GM12891 (cell line): ENCODE data around the gene ARRDC5.

ENCODE experiments used
- POLR2A ChIP-seq: IDR thresholded peaks from 2 replicates; pipeline ENCODE4 v1.6.1; 2011; ENCODE audit warnings: low read depth, low read length, control low read depth
- POLR2AphosphoS5 ChIP-seq: IDR thresholded peaks from 2 replicates; pipeline ENCODE4 v1.6.1; 2011; ENCODE audit warnings: low read depth, low read length, control low read depth
- SPI1 ChIP-seq: IDR thresholded peaks from 2 replicates; pipeline ENCODE4 v1.6.1; 2011; ENCODE audit warnings: low read depth, low read length, control low read depth
- TAF1 ChIP-seq: IDR thresholded peaks from 2 replicates; pipeline ENCODE4 v1.6.1; 2011; ENCODE audit warnings: low read depth, low read length, control low read depth

DNA sequence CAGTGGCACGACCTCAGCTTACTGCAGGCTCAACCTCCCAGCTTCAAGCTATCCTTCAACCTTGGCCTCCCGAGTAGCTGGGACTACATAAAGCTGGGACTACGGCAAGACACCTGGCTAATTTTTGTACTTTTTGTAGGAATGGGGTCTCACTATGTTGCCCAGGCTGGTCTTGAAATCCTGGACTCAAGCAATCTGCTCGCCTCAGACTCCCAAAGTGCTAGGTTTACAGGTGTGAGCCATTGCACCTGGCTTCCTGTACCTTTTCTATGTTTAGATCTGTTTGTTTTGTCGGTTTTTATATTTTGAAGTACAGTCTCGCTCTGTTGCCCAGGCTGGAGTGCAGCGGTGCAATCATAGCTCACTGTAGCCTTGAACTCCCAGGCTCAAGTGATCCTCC is 53.7 kb downstream of the ARRDC5 start:
- no peak for TF ChIP-seq POLR2A
- TF ChIP-seq POLR2AphosphoS5: no peak
- TF ChIP-seq SPI1: no peak
- no peak for TF ChIP-seq TAF1
